GM23338 (cell line): ENCODE measurements around the gene UBE2QL1.

Source experiments
- EZH2 ChIP-seq: fragments of 200-600 bp; sonication (generic); IDR thresholded peaks from one replicate; pipeline ENCODE4 v1.8.0; 2017; ENCODE audit warnings: antibody characterized with exemption, mild to moderate bottlenecking, low read depth; ENCODE audit not compliant: unreplicated experiment
- EZH2phosphoT487 ChIP-seq: fragments of 200-600 bp; sonication (generic); IDR thresholded peaks from one replicate; pipeline ENCODE4 v1.8.1; 2018; ENCODE audit warnings: antibody characterized with exemption; ENCODE audit not compliant: unreplicated experiment
- POLR2AphosphoS5 ChIP-seq: IDR thresholded peaks from 2 replicates; pipeline ENCODE4 v1.6.1; 2016; ENCODE audit warnings: antibody characterized with exemption, low read depth
- TF ChIP-seq, protein P1 (sequence below), 2 experiments: fragments of 200-600 bp in 1 of 2; sonication (generic) in 1 of 2; conservative IDR thresholded peaks; 2 replicates each; pipeline versions ENCODE4 v1.5.1 to v1.6.1; 2016 to 2017; ENCODE audit warnings: antibody characterized with exemption in 2 of 2, low read depth in 2 of 2, mild to moderate bottlenecking in 2 of 2, moderate library complexity in 1 of 2
- TF ChIP-seq, protein P2 (sequence below): IDR thresholded peaks from 2 replicates; pipeline ENCODE4 v1.6.1; 2016; ENCODE audit warnings: antibody characterized with exemption

DNA sequence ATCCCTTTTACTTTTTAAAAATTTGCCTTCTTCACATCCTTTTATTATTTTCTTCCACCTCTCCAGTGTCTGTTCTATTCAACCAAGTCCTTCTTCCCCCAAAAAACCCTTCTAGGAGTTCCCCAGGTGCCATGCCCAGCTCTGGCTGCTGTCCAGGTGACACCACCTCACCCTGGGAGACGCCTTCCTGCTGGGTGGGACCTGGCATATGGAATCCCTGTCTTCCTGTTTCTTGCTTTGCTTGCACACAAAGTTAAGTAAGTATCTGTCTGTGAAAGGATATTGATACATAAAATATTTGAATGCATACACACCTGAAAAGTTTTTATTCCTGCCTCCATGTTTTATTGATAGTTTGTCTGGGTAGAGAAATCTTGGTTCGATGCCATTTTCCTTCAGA is 47.2 kb upstream of the UBE2QL1 start:
- no peak for TF ChIP-seq POLR2AphosphoS5
- no peak for TF ChIP-seq EZH2
- TF ChIP-seq, protein P1, sequence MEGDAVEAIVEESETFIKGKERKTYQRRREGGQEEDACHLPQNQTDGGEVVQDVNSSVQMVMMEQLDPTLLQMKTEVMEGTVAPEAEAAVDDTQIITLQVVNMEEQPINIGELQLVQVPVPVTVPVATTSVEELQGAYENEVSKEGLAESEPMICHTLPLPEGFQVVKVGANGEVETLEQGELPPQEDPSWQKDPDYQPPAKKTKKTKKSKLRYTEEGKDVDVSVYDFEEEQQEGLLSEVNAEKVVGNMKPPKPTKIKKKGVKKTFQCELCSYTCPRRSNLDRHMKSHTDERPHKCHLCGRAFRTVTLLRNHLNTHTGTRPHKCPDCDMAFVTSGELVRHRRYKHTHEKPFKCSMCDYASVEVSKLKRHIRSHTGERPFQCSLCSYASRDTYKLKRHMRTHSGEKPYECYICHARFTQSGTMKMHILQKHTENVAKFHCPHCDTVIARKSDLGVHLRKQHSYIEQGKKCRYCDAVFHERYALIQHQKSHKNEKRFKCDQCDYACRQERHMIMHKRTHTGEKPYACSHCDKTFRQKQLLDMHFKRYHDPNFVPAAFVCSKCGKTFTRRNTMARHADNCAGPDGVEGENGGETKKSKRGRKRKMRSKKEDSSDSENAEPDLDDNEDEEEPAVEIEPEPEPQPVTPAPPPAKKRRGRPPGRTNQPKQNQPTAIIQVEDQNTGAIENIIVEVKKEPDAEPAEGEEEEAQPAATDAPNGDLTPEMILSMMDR (conservative IDR thresholded peaks at IDR 0.05; ENCODE audit: low read depth in 2 of 2), result no peak
- TF ChIP-seq, protein P2, sequence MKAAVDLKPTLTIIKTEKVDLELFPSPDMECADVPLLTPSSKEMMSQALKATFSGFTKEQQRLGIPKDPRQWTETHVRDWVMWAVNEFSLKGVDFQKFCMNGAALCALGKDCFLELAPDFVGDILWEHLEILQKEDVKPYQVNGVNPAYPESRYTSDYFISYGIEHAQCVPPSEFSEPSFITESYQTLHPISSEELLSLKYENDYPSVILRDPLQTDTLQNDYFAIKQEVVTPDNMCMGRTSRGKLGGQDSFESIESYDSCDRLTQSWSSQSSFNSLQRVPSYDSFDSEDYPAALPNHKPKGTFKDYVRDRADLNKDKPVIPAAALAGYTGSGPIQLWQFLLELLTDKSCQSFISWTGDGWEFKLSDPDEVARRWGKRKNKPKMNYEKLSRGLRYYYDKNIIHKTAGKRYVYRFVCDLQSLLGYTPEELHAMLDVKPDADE, result no peak
- TF ChIP-seq EZH2phosphoT487, result no peak
